ENCODE measurements around the gene FRMPD1.

FRMPD1 gene

GRCh38 chr9:37641331-37641730 lies 9.4 kb upstream of the FRMPD1 start:
- H3K9me3 ChIP-seq: no peaks in the 10 kb centered on the region
- peak; percentile 26 to 86 for DNase-seq (ENCODE audit: low spot score in 2 of 2)
- peaks cover 34% of the 10 kb centered on the region for H3K4me1 ChIP-seq
- in situ Hi-C loops (cut with MboI; ENCODE audit: low sequenced_read_pairs): loop anchor here (10.0 kb wide), 1 partner anchor 47 kb away; the partner anchor contains the start of gene TOMM5
- H3K4me3 ChIP-seq: no peak overlapping the region
- peaks cover 8% of the 10 kb centered on the region for H3K27me3 ChIP-seq (ENCODE audit: low read depth)
- no peaks in the 10 kb centered on the region for H3K36me3 ChIP-seq (replicated peaks)

DNA sequence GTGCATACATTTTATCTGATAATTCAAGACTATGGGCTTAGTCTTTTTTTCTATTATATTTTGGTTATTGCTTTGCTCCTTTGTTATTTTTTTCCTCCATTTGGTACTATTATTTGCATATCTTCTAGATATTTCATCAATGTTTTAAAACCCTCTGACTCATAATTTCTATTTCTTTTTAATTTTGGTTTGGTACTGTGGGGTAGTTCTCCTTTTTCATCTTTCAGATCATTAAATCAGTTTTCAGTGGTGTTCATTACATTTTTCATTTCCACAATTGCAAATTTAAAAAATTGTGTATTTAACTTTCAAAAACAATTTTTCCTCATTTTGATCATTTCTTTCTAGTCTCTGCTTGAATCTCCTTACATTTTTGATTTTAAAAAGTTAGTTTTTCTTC lies 7.5 kb upstream of the FRMPD1 start:
- Histone ChIP-seq H3K4me3 (no peak overlapping the region), H3K27me3 (ENCODE audit: low read depth) (peaks cover 12% of the 10 kb centered on the region), H3K4me1 (peaks cover 26% of the 10 kb centered on the region), H3K36me3 (replicated peaks) (no peaks in the 10 kb centered on the region), H3K9me3 (no peaks in the 10 kb centered on the region)
- no peak for DNase-seq (ENCODE audit: low spot score in 2 of 2)
- in situ Hi-C loops (cut with MboI; ENCODE audit: low sequenced_read_pairs): loop anchor here (10.0 kb wide), 1 partner anchor 48 kb away; the partner anchor contains the start of gene TOMM5

- Histone ChIP-seq H3K36me3 (replicated peaks) (no peaks in the 10 kb centered on the region), H3K27me3 (ENCODE audit: low read depth) (peaks cover 15% of the 10 kb centered on the region), H3K9me3 (no peaks in the 10 kb centered on the region), H3K4me1 (peaks cover 8% of the 10 kb centered on the region), H3K4me3 (no peak overlapping the region)
- in situ Hi-C loops (cut with MboI; ENCODE audit: low sequenced_read_pairs): loop anchor here (10.0 kb wide), 1 partner anchor 51 kb away; the partner anchor contains the start of gene TOMM5
- DNase-seq (ENCODE audit: low spot score in 2 of 2): no peak
Measured at GRCh38 chr9:37645903-37646506, 4.7 kb upstream of the FRMPD1 start.

- peaks cover 28% of the 10 kb centered on the region for H3K27me3 ChIP-seq (ENCODE audit: low read depth)
- peak overlapping the region; percentile 15; the same call in 1 of the 2 replicates for H3K4me3 ChIP-seq
Measured at GRCh38 chr9:37650299-37650872, 368 bp upstream of the FRMPD1 start.

DNA sequence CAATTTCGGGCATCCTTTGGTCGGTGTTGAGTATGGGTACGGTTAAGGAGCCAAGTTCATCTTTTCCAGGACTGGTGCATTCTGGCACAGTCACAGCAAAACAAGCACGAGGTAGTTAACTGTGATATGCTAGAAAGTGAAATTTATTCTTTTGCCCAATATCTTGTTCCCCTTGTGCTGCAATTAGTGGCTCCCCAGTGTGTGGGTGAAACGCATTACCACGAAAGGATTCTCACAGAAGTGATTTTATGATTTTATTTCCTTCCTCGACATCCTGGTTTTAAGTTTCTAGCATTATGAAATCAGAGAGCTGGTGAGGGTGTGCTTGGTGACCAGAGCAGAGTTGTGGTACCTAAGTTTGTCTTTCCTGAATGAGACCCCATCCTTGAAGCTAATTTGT lies 1.5 kb downstream of the FRMPD1 start:
- no peaks in the 10 kb centered on the region for H3K36me3 ChIP-seq (replicated peaks)
- no peak overlapping the region for H3K4me3 ChIP-seq
- in situ Hi-C loops (cut with MboI; ENCODE audit: low sequenced_read_pairs): loop anchor here (5.0 kb wide), 1 partner anchor 50 kb away; no protein-coding TSS in a partner anchor
- H3K9me3 ChIP-seq: no peaks in the 10 kb centered on the region
- peaks cover 25% of the 10 kb centered on the region for H3K27me3 ChIP-seq (ENCODE audit: low read depth)
- H3K4me1 ChIP-seq: peaks cover 5% of the 10 kb centered on the region; the same call in 1 of the 2 replicates
- DNase-seq (ENCODE audit: low spot score in 2 of 2): no peak

More at GRCh38 chr9:37650299-37650872, 368 bp upstream of the FRMPD1 start:
- no peaks in the 10 kb centered on the region for H3K9me3 ChIP-seq
- H3K36me3 ChIP-seq (replicated peaks): no peaks in the 10 kb centered on the region
- peaks cover 5% of the 10 kb centered on the region; the same call in 1 of the 2 replicates for H3K4me1 ChIP-seq
- no peak for DNase-seq (ENCODE audit: low spot score in 2 of 2)
- in situ Hi-C loops (cut with MboI; ENCODE audit: low sequenced_read_pairs): loop anchor here (5.0 kb wide), 1 partner anchor 52 kb away; no protein-coding TSS in a partner anchor

GRCh38 chr9:37653385-37653784 lies 2.6 kb downstream of the FRMPD1 start:
- Histone ChIP-seq H3K4me3 (no peak overlapping the region), H3K27me3 (ENCODE audit: low read depth) (peaks cover 19% of the 10 kb centered on the region), H3K9me3 (no peaks in the 10 kb centered on the region), H3K4me1 (peaks cover 5% of the 10 kb centered on the region; the same call in 1 of the 2 replicates), H3K36me3 (replicated peaks) (no peaks in the 10 kb centered on the region)
- DNase-seq (ENCODE audit: low spot score in 2 of 2): no peak
- in situ Hi-C loops (cut with MboI; ENCODE audit: low sequenced_read_pairs): loop anchor here (5.0 kb wide), 1 partner anchor 49 kb away; no protein-coding TSS in a partner anchor

GRCh38 chr9:37656936-37657335 lies 6.2 kb downstream of the FRMPD1 start:
- no peak overlapping the region for H3K4me3 ChIP-seq
- no peaks in the 10 kb centered on the region for H3K9me3 ChIP-seq
- in situ Hi-C loops (cut with MboI; ENCODE audit: low sequenced_read_pairs): no loop called here
- no peak for DNase-seq (ENCODE audit: low spot score in 2 of 2)
- no peaks in the 10 kb centered on the region for H3K4me1 ChIP-seq
- peaks cover 10% of the 10 kb centered on the region for H3K27me3 ChIP-seq (ENCODE audit: low read depth)
- no peaks in the 10 kb centered on the region for H3K36me3 ChIP-seq (replicated peaks)

GRCh38 chr9:37660691-37661090 lies 9.9 kb downstream of the FRMPD1 start:
- H3K27me3 ChIP-seq (ENCODE audit: low read depth): peaks cover 15% of the 10 kb centered on the region
- no peak overlapping the region for H3K4me3 ChIP-seq
- no peaks in the 10 kb centered on the region for H3K4me1 ChIP-seq
- no peaks in the 10 kb centered on the region for H3K9me3 ChIP-seq
- no peaks in the 10 kb centered on the region for H3K36me3 ChIP-seq (replicated peaks)
- DNase-seq (ENCODE audit: low spot score in 2 of 2): no peak
- in situ Hi-C loops (cut with MboI; ENCODE audit: low sequenced_read_pairs): no loop called here

DNA sequence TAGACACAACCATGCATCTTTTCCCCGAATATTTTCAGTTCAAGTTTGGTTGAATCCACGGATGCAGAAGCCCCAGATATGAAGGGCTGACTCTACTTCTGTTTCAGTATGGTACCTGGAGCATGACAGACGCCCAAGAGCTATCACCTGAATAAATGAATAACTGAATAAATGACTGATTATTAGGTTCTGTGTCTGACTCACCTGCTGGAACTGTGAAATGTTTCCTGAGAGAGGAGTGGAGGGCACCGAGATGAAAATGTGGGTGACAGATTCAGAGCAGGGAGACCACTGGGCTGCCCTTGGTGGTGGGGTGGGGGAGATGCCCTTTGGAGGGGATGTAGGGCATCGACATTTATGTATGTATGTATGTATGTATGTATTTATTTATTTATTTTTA lies 13.2 kb downstream of the FRMPD1 start:
- no peaks in the 10 kb centered on the region for H3K36me3 ChIP-seq (replicated peaks)
- no peaks in the 10 kb centered on the region for H3K4me1 ChIP-seq
- in situ Hi-C loops (cut with MboI; ENCODE audit: low sequenced_read_pairs): no loop called here

DNA sequence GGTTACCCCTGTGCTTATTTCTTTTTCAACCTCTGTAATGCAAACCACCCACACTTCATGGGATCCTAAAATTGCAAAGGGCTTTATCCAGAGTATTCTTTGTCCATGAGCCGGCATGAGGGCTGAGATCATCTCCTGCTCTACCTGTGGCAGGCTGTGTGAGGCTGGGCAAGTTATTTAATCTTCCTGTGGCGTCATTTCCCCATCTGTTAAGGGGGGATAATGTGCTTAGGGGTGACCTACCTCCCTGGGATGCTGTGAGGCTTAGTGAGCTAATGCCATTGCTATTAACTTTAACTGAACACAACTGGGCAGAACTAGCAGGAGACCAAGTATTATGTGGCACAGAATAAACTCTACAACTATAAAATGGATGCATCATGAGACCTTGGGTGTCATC lies 17.0 kb downstream of the FRMPD1 start:
- Histone ChIP-seq H3K9me3 (no peaks in the 10 kb centered on the region), H3K36me3 (replicated peaks) (no peaks in the 10 kb centered on the region), H3K27me3 (ENCODE audit: low read depth) (peaks cover 25% of the 10 kb centered on the region), H3K4me1 (no peaks in the 10 kb centered on the region), H3K4me3 (no peak overlapping the region)
- no peak for DNase-seq (ENCODE audit: low spot score in 2 of 2)
- in situ Hi-C loops (cut with MboI; ENCODE audit: low sequenced_read_pairs): no loop called here

More for the DNA sequence above, 13.2 kb downstream of the FRMPD1 start:
- Histone ChIP-seq H3K4me3 (no peak overlapping the region), H3K27me3 (ENCODE audit: low read depth) (peaks cover 18% of the 10 kb centered on the region), H3K9me3 (no peaks in the 10 kb centered on the region)
- no peak for DNase-seq (ENCODE audit: low spot score in 2 of 2)

DNA sequence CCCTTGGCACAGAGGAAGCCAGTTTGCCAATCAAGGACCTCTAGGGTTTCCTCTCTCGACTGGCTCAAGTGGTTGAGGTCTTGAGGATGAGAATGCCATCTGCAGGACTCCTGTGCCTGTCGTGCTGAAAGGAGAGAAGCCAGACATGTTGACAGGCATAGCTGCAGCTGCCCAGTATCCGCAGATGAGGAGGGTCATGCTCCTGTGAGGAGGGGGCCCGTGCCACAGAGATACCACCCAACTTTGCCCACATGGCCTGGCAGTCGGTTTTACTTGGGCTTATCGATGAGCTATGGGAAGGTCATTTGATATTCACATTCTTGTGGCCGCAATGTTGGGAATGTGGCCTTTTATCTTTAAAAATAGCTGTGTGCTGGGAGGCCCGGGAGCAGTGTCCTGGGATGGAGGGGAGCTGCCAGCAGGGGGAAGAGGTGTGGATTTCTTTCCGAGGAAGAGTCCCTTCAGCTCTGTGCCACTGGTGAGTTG lies 17.4 kb downstream of the FRMPD1 start:
- no peaks in the 10 kb centered on the region for H3K9me3 ChIP-seq
- no peaks in the 10 kb centered on the region for H3K4me1 ChIP-seq
- H3K4me3 ChIP-seq: no peak overlapping the region
- in situ Hi-C loops (cut with MboI; ENCODE audit: low sequenced_read_pairs): no loop called here
- no peaks in the 10 kb centered on the region for H3K36me3 ChIP-seq (replicated peaks)
- peak in 1 of 2 experiments; percentile 25 for DNase-seq (ENCODE audit: low spot score in 2 of 2)
- peaks cover 22% of the 10 kb centered on the region; the same call in 1 of the 2 replicates for H3K27me3 ChIP-seq (ENCODE audit: low read depth)

GRCh38 chr9:37669232-37669631 lies 18.5 kb downstream of the FRMPD1 start:
- no peaks in the 10 kb centered on the region for H3K4me1 ChIP-seq
- DNase-seq (ENCODE audit: low spot score in 2 of 2): no peak
- peaks cover 22% of the 10 kb centered on the region; the same call in 1 of the 2 replicates for H3K27me3 ChIP-seq (ENCODE audit: low read depth)
- H3K36me3 ChIP-seq (replicated peaks): no peaks in the 10 kb centered on the region
- no peak overlapping the region for H3K4me3 ChIP-seq
- in situ Hi-C loops (cut with MboI; ENCODE audit: low sequenced_read_pairs): no loop called here
- no peaks in the 10 kb centered on the region for H3K9me3 ChIP-seq

DNA sequence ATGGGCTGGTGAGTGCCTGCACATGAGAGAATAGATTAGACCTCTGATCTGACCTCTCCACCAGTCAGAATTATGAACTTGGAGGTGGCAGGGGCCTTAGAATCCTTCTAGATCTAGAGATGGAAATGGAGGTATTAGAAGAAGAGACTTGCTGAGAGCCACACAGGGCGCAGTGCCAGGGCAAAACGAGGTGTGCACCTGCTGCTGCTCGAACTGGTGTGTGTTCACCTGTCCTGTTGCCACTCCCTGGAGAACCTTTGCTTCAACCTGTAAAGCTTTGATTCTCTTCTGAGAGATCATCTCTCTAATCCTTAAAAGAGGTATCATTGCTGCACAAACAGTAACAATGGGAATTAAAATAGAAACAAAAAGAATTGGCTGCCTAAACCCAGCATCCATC lies 24.9 kb downstream of the FRMPD1 start:
- no peak overlapping the region for H3K4me3 ChIP-seq
- peaks cover 8% of the 10 kb centered on the region; the same call in 1 of the 2 replicates for H3K27me3 ChIP-seq (ENCODE audit: low read depth)
- in situ Hi-C loops (cut with MboI; ENCODE audit: low sequenced_read_pairs): no loop called here

DNA sequence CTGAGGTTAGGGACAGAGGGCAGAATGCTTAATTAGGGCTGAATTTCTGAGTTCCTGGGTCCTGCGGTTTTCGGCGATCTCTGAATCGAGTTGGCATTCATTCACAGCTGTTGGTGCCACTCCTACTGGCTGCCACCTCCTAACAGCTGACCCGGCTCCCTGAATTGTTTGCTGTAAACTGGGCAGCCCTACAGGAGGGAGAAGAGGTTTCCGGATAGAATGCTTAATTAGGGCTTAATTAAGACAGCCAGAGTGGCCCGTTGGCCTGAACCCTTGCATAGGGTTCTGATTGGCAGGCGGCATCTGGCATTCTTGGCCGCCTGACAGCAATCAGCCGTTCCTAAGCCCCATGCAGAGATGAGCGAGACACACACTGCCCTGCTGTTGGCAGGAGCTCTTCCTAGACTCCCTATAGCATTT lies 25.7 kb downstream of the FRMPD1 start:
- Histone ChIP-seq H3K4me3 (no peak overlapping the region), H3K4me1 (no peaks in the 10 kb centered on the region), H3K9me3 (no peaks in the 10 kb centered on the region; the same call in 1 of the 2 replicates), H3K27me3 (ENCODE audit: low read depth) (peaks cover 3% of the 10 kb centered on the region; the same call in 1 of the 2 replicates), H3K36me3 (replicated peaks) (no peaks in the 10 kb centered on the region)
- in situ Hi-C loops (cut with MboI; ENCODE audit: low sequenced_read_pairs): no loop called here
- no peak for DNase-seq (ENCODE audit: low spot score in 2 of 2)

More for the DNA sequence above, 24.9 kb downstream of the FRMPD1 start:
- no peak for DNase-seq (ENCODE audit: low spot score in 2 of 2)
- Histone ChIP-seq H3K9me3 (no peaks in the 10 kb centered on the region; the same call in 1 of the 2 replicates), H3K36me3 (replicated peaks) (no peaks in the 10 kb centered on the region), H3K4me1 (no peaks in the 10 kb centered on the region)

All from HAP-1 (cell line).